Ovary (tissue), 9 donors: ENCODE results near the gene DEPDC5. TPM values are rescaled to one million over a fixed set of nuclear protein-coding genes. Genes with fewer than 3 reads are reported as not detected.

Source experiments
- DNase-seq, 5 donors: peaks; one replicate each; pipeline ENCODE4 v3.0.0-alpha.2; 2019 to 2020
- H3K27ac ChIP-seq, 2 donors: fragments of 200-600 bp; one replicate each; pipeline versions ENCODE4 v1.5.1 to v1.8.0; 2019 to 2022
- H3K27me3 ChIP-seq: fragments of 200-600 bp; one replicate; pipeline ENCODE4 v1.8.0; 2022
- H3K36me3 ChIP-seq: fragments of 200-600 bp; sonication (generic); one replicate; pipeline ENCODE4 v1.5.1; 2019
- H3K4me1 ChIP-seq: one replicate; pipeline ENCODE4 v1.8.1; 2013; ENCODE audit warnings: mild to moderate bottlenecking, moderate library complexity; ENCODE audit not compliant: insufficient read depth
- H3K4me3 ChIP-seq: fragments of 200-600 bp; sonication (generic); one replicate; pipeline ENCODE4 v1.5.1; 2017
- H3K9me3 ChIP-seq, 2 donors: fragments of 200-600 bp in 1 of 2; sonication (generic) in 1 of 2; one replicate each; pipeline versions ENCODE4 v1.5.1 to v1.8.1; 2013 to 2019; ENCODE audit warnings: mild to moderate bottlenecking in 1 of 2, moderate library complexity in 1 of 2
- CTCF ChIP-seq, 3 donors: fragments of 450-650 bp in 2 of 3; fragments of 200-600 bp in 1 of 3; IDR thresholded peaks; one replicate each; pipeline versions ENCODE4 v1.5.1 to v1.8.0; 2016 to 2022; ENCODE audit warnings: antibody characterized with exemption in 3 of 3, mild to moderate bottlenecking in 1 of 3
- EP300 ChIP-seq: sonication (generic); formaldehyde crosslinking; IDR thresholded peaks from one replicate; pipeline ENCODE4 v1.6.1; 2017; ENCODE audit warnings: antibody characterized with exemption
- POLR2A ChIP-seq: fragments of 450-650 bp; IDR thresholded peaks from one replicate; pipeline ENCODE4 v1.6.1; 2017; ENCODE audit warnings: antibody characterized with exemption, mild to moderate bottlenecking, moderate library complexity
- WGBS, 3 donors: extraction: QIAGEN DNeasy Blood & Tissue Kit in 1 of 3; methylation state at CpG; one replicate each; pipeline versions ENCODE4 v1.1.5 to v1.1.7; 2013 to 2017; 5-methylcytosine and 5-hydroxymethylcytosine counted together
- intact Hi-C, 4 donors: fragments of 100-400 bp; cut with DNase I; formaldehyde crosslinking; loops; one replicate each; pipeline versions ENCODE4 v1.11.0 to v1.15.1; 2022 to 2023
- polyA plus RNA-seq, 2 donors: library from polyadenylated mRNA; stranded (reverse); fragments of 200-250 nt in 1 of 2; fragments of 350-450 nt in 1 of 2; fragmentation: Illumina TruSeq in 1 of 2; extraction: RNeasy Lipid Tissue Mini Kit (QIAGEN cat#74804) in 1 of 2; gene quantifications; one replicate each; pipeline ENCODE4 v1.2.3, GENCODE V29; 2013 to 2014
- total RNA-seq, 7 donors: library from RNA; depleted of rRNA in 2 of 7; stranded (reverse); fragments of >200 nt in 2 of 7; fragmentation: NEBNext Ultra II Directional in 3 of 7; extraction: Animal tissue kit (Norgen Biotek cat#: 25700) in 3 of 7; gene quantifications; one replicate each; pipeline versions ENCODE4 v1.1.0 to v1.2.4, GENCODE V29; 2016 to 2023
- donor health status: DM: no; HTN: no; CAD: no; lungs with moderate emphysema.
- donor health status: DM: no; HTN: no; CAD: no.
- donor health status: Bipolar disorder and iron deficiency.
- donor health status: DM: yes; HTN: yes; CAD: no.
- donor health status: DM: no; HTN: no; CAD: no.
- donor health status: DM: yes; HTN: yes; CAD: no.

DEPDC5 gene
- total and polyA plus RNA-seq, 9 donors, result 12.1 to 73.3 (median 32.8) TPM

- no peaks in the 10 kb centered on the region for H3K27me3 ChIP-seq
- intact Hi-C loops, result no loop called here
- H3K4me1 ChIP-seq, result peaks cover 7% of the 10 kb centered on the region
- 48 to 75% (median 54%) methylated on average over 2 of the region's 2 CpGs for WGBS, 3 donors
- H3K4me3 ChIP-seq, result no peak overlapping the region
- DNase-seq, result no peak
- TF ChIP-seq CTCF (IDR thresholded peaks at IDR 0.05), result no peak
- TF ChIP-seq EP300, result no peak
- TF ChIP-seq POLR2A, result no peak
- no peak overlapping the region for H3K27ac ChIP-seq
- no peaks in the 10 kb centered on the region for H3K9me3 ChIP-seq
- no peaks in the 10 kb centered on the region for H3K36me3 ChIP-seq
Measured at GRCh38 chr22:31898926-31899325, 145.1 kb downstream of the DEPDC5 start.

GRCh38 chr22:31899669-31900068 lies 145.8 kb downstream of the DEPDC5 start:
- intact Hi-C loops, result no loop called here
- Histone ChIP-seq H3K36me3 (no peaks in the 10 kb centered on the region), H3K9me3 (no peaks in the 10 kb centered on the region), H3K4me3 (no peak overlapping the region), H3K27ac (no peak overlapping the region), H3K27me3 (no peaks in the 10 kb centered on the region), H3K4me1 (peaks cover 7% of the 10 kb centered on the region)
- no peak for DNase-seq
- 93 to 95% (median 93%) methylated on average over 4 of the region's 4 CpGs for WGBS, 3 donors
- TF ChIP-seq CTCF (IDR thresholded peaks at IDR 0.05), result no peak
- no peak for TF ChIP-seq POLR2A
- no peak for TF ChIP-seq EP300

GRCh38 chr22:31901388-31902137 lies 147.7 kb downstream of the DEPDC5 start:
- Histone ChIP-seq H3K4me1 (peaks cover 1% of the 10 kb centered on the region), H3K9me3 (no peaks in the 10 kb centered on the region), H3K27me3 (no peaks in the 10 kb centered on the region), H3K27ac (no peak overlapping the region), H3K36me3 (no peaks in the 10 kb centered on the region), H3K4me3 (no peak overlapping the region)
- no peak for DNase-seq
- intact Hi-C loops, result no loop called here
- TF ChIP-seq EP300 (no peak), CTCF (IDR thresholded peaks at IDR 0.05) (no peak), POLR2A (no peak)
- WGBS, 3 donors, result 84 to 88% (median 84%) methylated on average over 6 of the region's 6 CpGs

GRCh38 chr22:31904651-31905050 lies 150.8 kb downstream of the DEPDC5 start:
- Histone ChIP-seq H3K36me3 (no peaks in the 10 kb centered on the region), H3K9me3 (no peaks in the 10 kb centered on the region), H3K4me1 (no peaks in the 10 kb centered on the region), H3K27me3 (no peaks in the 10 kb centered on the region), H3K4me3 (no peak overlapping the region), H3K27ac (no peak overlapping the region)
- 94 to 98% (median 96%) methylated on average over 3 of the region's 3 CpGs for WGBS, 3 donors
- intact Hi-C loops, result no loop called here
- no peak for TF ChIP-seq EP300
- TF ChIP-seq POLR2A, result no peak
- no peak for TF ChIP-seq CTCF (IDR thresholded peaks at IDR 0.05)
- DNase-seq, result no peak
